ENCODE results near the gene CCSER1.
"Not testable (repeated sequence)": the region's sequence is repeated elsewhere in the genome, so short reads cannot be mapped to it uniquely, and the experiment has no call there.

Gene CCSER1

GRCh38 chr4:91598696-91599095, 1471.5 kb downstream of the CCSER1 start:
- Histone ChIP-seq H3K9me3 (ENCODE audit: control insufficient read depth, low read length) (no peaks in the 10 kb centered on the region), H3K4me3 (ENCODE audit: insufficient read depth, low read depth, low read length, poor library complexity, severe bottlenecking) (no peak overlapping the region), H3K27ac (ENCODE audit: insufficient read depth, low read length, poor library complexity, severe bottlenecking) (no peak overlapping the region), H3K27me3 (replicated peaks; ENCODE audit: control insufficient read depth, insufficient read depth, low read length, poor library complexity, severe bottlenecking) (no peaks in the 10 kb centered on the region), H3K4me1 (ENCODE audit: control insufficient read depth, insufficient read depth, low read length, poor library complexity, severe bottlenecking) (no peaks in the 10 kb centered on the region), H3K36me3 (ENCODE audit: control insufficient read depth, insufficient read depth, low read length) (no peaks in the 10 kb centered on the region)
- no peak for DNase-seq

GRCh38 chr4:91600301-91600700, 1473.1 kb downstream of the CCSER1 start:
- no peak for DNase-seq
- H3K9me3 ChIP-seq (ENCODE audit: control insufficient read depth, low read length): no peaks in the 10 kb centered on the region
- no peaks in the 10 kb centered on the region for H3K36me3 ChIP-seq (ENCODE audit: control insufficient read depth, insufficient read depth, low read length)
- H3K27ac ChIP-seq (ENCODE audit: insufficient read depth, low read length, poor library complexity, severe bottlenecking): no peak overlapping the region
- no peaks in the 10 kb centered on the region for H3K27me3 ChIP-seq (replicated peaks; ENCODE audit: control insufficient read depth, insufficient read depth, low read length, poor library complexity, severe bottlenecking)
- no peak overlapping the region for H3K4me3 ChIP-seq (ENCODE audit: insufficient read depth, low read depth, low read length, poor library complexity, severe bottlenecking)
- no peaks in the 10 kb centered on the region for H3K4me1 ChIP-seq (ENCODE audit: control insufficient read depth, insufficient read depth, low read length, poor library complexity, severe bottlenecking)

GRCh38 chr4:91601401-91601800, 1474.2 kb downstream of the CCSER1 start:
- no peaks in the 10 kb centered on the region for H3K27me3 ChIP-seq (replicated peaks; ENCODE audit: control insufficient read depth, insufficient read depth, low read length, poor library complexity, severe bottlenecking)
- DNase-seq: no peak

GRCh38 chr4:91611782-91612181, 1484.6 kb downstream of the CCSER1 start:
- Histone ChIP-seq H3K4me1 (ENCODE audit: control insufficient read depth, insufficient read depth, low read length, poor library complexity, severe bottlenecking) (no peaks in the 10 kb centered on the region), H3K27ac (ENCODE audit: insufficient read depth, low read length, poor library complexity, severe bottlenecking) (no peak overlapping the region), H3K4me3 (ENCODE audit: insufficient read depth, low read depth, low read length, poor library complexity, severe bottlenecking) (no peak overlapping the region), H3K36me3 (ENCODE audit: control insufficient read depth, insufficient read depth, low read length) (no peaks in the 10 kb centered on the region), H3K27me3 (replicated peaks; ENCODE audit: control insufficient read depth, insufficient read depth, low read length, poor library complexity, severe bottlenecking) (no peaks in the 10 kb centered on the region), H3K9me3 (ENCODE audit: control insufficient read depth, low read length) (no peaks in the 10 kb centered on the region)
- no peak for DNase-seq

More at GRCh38 chr4:91601401-91601800, 1474.2 kb downstream of the CCSER1 start:
- Histone ChIP-seq H3K4me3 (ENCODE audit: insufficient read depth, low read depth, low read length, poor library complexity, severe bottlenecking) (no peak overlapping the region), H3K36me3 (ENCODE audit: control insufficient read depth, insufficient read depth, low read length) (no peaks in the 10 kb centered on the region), H3K27ac (ENCODE audit: insufficient read depth, low read length, poor library complexity, severe bottlenecking) (no peak overlapping the region), H3K9me3 (ENCODE audit: control insufficient read depth, low read length) (no peaks in the 10 kb centered on the region), H3K4me1 (ENCODE audit: control insufficient read depth, insufficient read depth, low read length, poor library complexity, severe bottlenecking) (no peaks in the 10 kb centered on the region)

- DNase-seq: no peak
- H3K27me3 ChIP-seq (replicated peaks; ENCODE audit: control insufficient read depth, insufficient read depth, low read length, poor library complexity, severe bottlenecking): no peaks in the 10 kb centered on the region
- H3K9me3 ChIP-seq (ENCODE audit: control insufficient read depth, low read length): no peaks in the 10 kb centered on the region
- no peak overlapping the region for H3K4me3 ChIP-seq (ENCODE audit: insufficient read depth, low read depth, low read length, poor library complexity, severe bottlenecking)
- no peaks in the 10 kb centered on the region for H3K4me1 ChIP-seq (ENCODE audit: control insufficient read depth, insufficient read depth, low read length, poor library complexity, severe bottlenecking)
- no peak overlapping the region for H3K27ac ChIP-seq (ENCODE audit: insufficient read depth, low read length, poor library complexity, severe bottlenecking)
- H3K36me3 ChIP-seq (ENCODE audit: control insufficient read depth, insufficient read depth, low read length): no peaks in the 10 kb centered on the region
These were observed 1493.8 kb downstream of the CCSER1 start for GRCh38 chr4:91620952-91621351.

- H3K4me3 ChIP-seq (ENCODE audit: insufficient read depth, low read depth, low read length, poor library complexity, severe bottlenecking): no peak overlapping the region
- H3K27ac ChIP-seq (ENCODE audit: insufficient read depth, low read length, poor library complexity, severe bottlenecking): no peak overlapping the region
- no peak for DNase-seq
- no peaks in the 10 kb centered on the region for H3K27me3 ChIP-seq (replicated peaks; ENCODE audit: control insufficient read depth, insufficient read depth, low read length, poor library complexity, severe bottlenecking)
- H3K36me3 ChIP-seq (ENCODE audit: control insufficient read depth, insufficient read depth, low read length): no peaks in the 10 kb centered on the region
- no peaks in the 10 kb centered on the region for H3K9me3 ChIP-seq (ENCODE audit: control insufficient read depth, low read length)
- H3K4me1 ChIP-seq (ENCODE audit: control insufficient read depth, insufficient read depth, low read length, poor library complexity, severe bottlenecking): no peaks in the 10 kb centered on the region
These were observed 1494.3 kb downstream of the CCSER1 start for GRCh38 chr4:91621446-91621845.

GRCh38 chr4:91622925-91623602, 1495.9 kb downstream of the CCSER1 start:
- H3K36me3 ChIP-seq (ENCODE audit: control insufficient read depth, insufficient read depth, low read length): no peaks in the 10 kb centered on the region
- no peak overlapping the region for H3K4me3 ChIP-seq (ENCODE audit: insufficient read depth, low read depth, low read length, poor library complexity, severe bottlenecking)
- no peaks in the 10 kb centered on the region for H3K4me1 ChIP-seq (ENCODE audit: control insufficient read depth, insufficient read depth, low read length, poor library complexity, severe bottlenecking)
- no peaks in the 10 kb centered on the region for H3K9me3 ChIP-seq (ENCODE audit: control insufficient read depth, low read length)
- H3K27me3 ChIP-seq (replicated peaks; ENCODE audit: control insufficient read depth, insufficient read depth, low read length, poor library complexity, severe bottlenecking): no peaks in the 10 kb centered on the region
- no peak overlapping the region for H3K27ac ChIP-seq (ENCODE audit: insufficient read depth, low read length, poor library complexity, severe bottlenecking)
- no peak for DNase-seq

- not testable (repeated sequence) for H3K9me3 ChIP-seq (ENCODE audit: control insufficient read depth, low read length); H3K4me3 ChIP-seq (ENCODE audit: insufficient read depth, low read depth, low read length, poor library complexity, severe bottlenecking); H3K27ac ChIP-seq (ENCODE audit: insufficient read depth, low read length, poor library complexity, severe bottlenecking); DNase-seq; H3K36me3 ChIP-seq (ENCODE audit: control insufficient read depth, insufficient read depth, low read length); H3K27me3 ChIP-seq (replicated peaks; ENCODE audit: control insufficient read depth, insufficient read depth, low read length, poor library complexity, severe bottlenecking); H3K4me1 ChIP-seq (ENCODE audit: control insufficient read depth, insufficient read depth, low read length, poor library complexity, severe bottlenecking)
These were observed 1496.4 kb downstream of the CCSER1 start for GRCh38 chr4:91623603-91623967.

- H3K36me3 ChIP-seq (ENCODE audit: control insufficient read depth, insufficient read depth, low read length): no peaks in the 10 kb centered on the region
- H3K27ac ChIP-seq (ENCODE audit: insufficient read depth, low read length, poor library complexity, severe bottlenecking): no peak overlapping the region
- H3K4me1 ChIP-seq (ENCODE audit: control insufficient read depth, insufficient read depth, low read length, poor library complexity, severe bottlenecking): no peaks in the 10 kb centered on the region
- H3K4me3 ChIP-seq (ENCODE audit: insufficient read depth, low read depth, low read length, poor library complexity, severe bottlenecking): no peak overlapping the region
- no peak for DNase-seq
- no peaks in the 10 kb centered on the region for H3K9me3 ChIP-seq (ENCODE audit: control insufficient read depth, low read length)
- H3K27me3 ChIP-seq (replicated peaks; ENCODE audit: control insufficient read depth, insufficient read depth, low read length, poor library complexity, severe bottlenecking): no peaks in the 10 kb centered on the region
These were observed 1502.9 kb downstream of the CCSER1 start for GRCh38 chr4:91630054-91630453.

- H3K36me3 ChIP-seq (ENCODE audit: control insufficient read depth, insufficient read depth, low read length): no peaks in the 10 kb centered on the region
- no peak overlapping the region for H3K27ac ChIP-seq (ENCODE audit: insufficient read depth, low read length, poor library complexity, severe bottlenecking)
- no peak overlapping the region for H3K4me3 ChIP-seq (ENCODE audit: insufficient read depth, low read depth, low read length, poor library complexity, severe bottlenecking)
- H3K27me3 ChIP-seq (replicated peaks; ENCODE audit: control insufficient read depth, insufficient read depth, low read length, poor library complexity, severe bottlenecking): no peaks in the 10 kb centered on the region
- H3K4me1 ChIP-seq (ENCODE audit: control insufficient read depth, insufficient read depth, low read length, poor library complexity, severe bottlenecking): no peaks in the 10 kb centered on the region
- DNase-seq: no peak
- no peaks in the 10 kb centered on the region for H3K9me3 ChIP-seq (ENCODE audit: control insufficient read depth, low read length)
These were observed 1503.6 kb downstream of the CCSER1 start for GRCh38 chr4:91630764-91631163.

All from effector memory CD4-positive, alpha-beta T cell (primary cell).